Keratinocyte (primary cell): ENCODE measurements around the gene RNF183.
A peak's percentile ranks its signal among the peaks of the same experiment; 100 is the strongest.

ENCODE experiments used
- CTCF ChIP-seq, 3 experiments: IDR thresholded peaks in 1 of 3; conservative IDR thresholded peaks in 1 of 3; optimal IDR thresholded peaks in 1 of 3; 2 replicates in 2 of 3; 3 replicates in 1 of 3; pipeline versions ENCODE3 to v1.5.1; 2011; ENCODE audit warnings: low read length in 3 of 3, mild to moderate bottlenecking in 3 of 3, moderate library complexity in 2 of 3, control low read depth in 1 of 3, inconsistent platforms in 1 of 3; ENCODE audit not compliant: insufficient read depth in 2 of 3; ENCODE audit errors: extremely low read depth in 1 of 3
- EZH2 ChIP-seq: IDR thresholded peaks from one replicate; pipeline ENCODE4 v1.6.1; 2012; ENCODE audit warnings: inconsistent platforms, mild to moderate bottlenecking, low read length, moderate library complexity

DNA sequence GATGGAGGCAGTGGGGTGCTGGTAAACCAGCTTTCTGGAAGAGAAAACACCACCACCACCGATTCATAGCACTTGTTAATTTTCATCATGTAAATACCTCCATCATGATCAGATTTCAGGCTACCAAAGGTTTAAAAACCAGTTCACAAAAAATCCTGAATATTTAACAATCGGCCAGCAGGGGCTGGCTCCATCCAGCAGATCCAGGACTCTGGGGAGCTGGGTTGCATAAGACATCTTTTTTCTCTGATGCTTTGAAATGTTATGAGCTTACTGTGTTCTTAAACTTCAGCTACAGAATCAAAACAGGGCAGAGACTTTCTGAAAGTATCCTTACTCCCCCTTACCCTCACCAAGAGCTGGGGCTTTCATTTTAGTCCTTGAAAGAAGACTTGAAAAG, 14.6 kb upstream of the RNF183 start:
- TF ChIP-seq CTCF (optimal IDR thresholded peaks at IDR 0.05 in 1 of 3, IDR thresholded peaks at IDR 0.05 in 1 of 3, conservative IDR thresholded peaks at IDR 0.05 in 1 of 3; ENCODE audit: extremely low read depth in 1 of 3, insufficient read depth in 2 of 3, low read length in 3 of 3) (peak in 1 of 3 experiments; percentile 11), EZH2 (no peak)
